Spleen (tissue), 7 donors: Measurements from ENCODE around the gene TOMT.

Source experiments
- CTCF ChIP-seq, 11 experiments: fragments of 200-600 bp in 7 of 11; fragments of 450-650 bp in 4 of 11; sonication (generic) in 4 of 11; IDR thresholded peaks in 8 of 11; conservative IDR thresholded peaks in 3 of 11; 1 replicate in 7 of 11; 2 replicates in 4 of 11; pipeline versions ENCODE4 v1.4.0 to v1.8.0; 2016 to 2021; ENCODE audit warnings: antibody characterized with exemption in 11 of 11, inconsistent platforms in 4 of 11, mild to moderate bottlenecking in 1 of 11
- POLR2A ChIP-seq, 3 donors: fragments of 450-650 bp; IDR thresholded peaks; one replicate each; pipeline ENCODE4 v1.5.1; 2017; ENCODE audit warnings: antibody characterized with exemption in 3 of 3, mild to moderate bottlenecking in 1 of 3
- POLR2AphosphoS5 ChIP-seq, 3 donors: sonication (generic); formaldehyde crosslinking; IDR thresholded peaks; one replicate each; pipeline ENCODE4 v1.5.1; 2017; ENCODE audit warnings: antibody characterized with exemption in 3 of 3
- donor health status: DM: no; HTN: no; CAD: no; lungs with moderate emphysema.
- donor health status: DM: no; HTN: no; CAD: no.
- donor health status: DM: no; HTN: no; CAD: no.

GRCh38 chr11:72067266-72067665, 38.5 kb upstream of the TOMT start:
- TF ChIP-seq POLR2AphosphoS5 (IDR thresholded peaks at IDR 0.05): no peak
- TF ChIP-seq CTCF (IDR thresholded peaks at IDR 0.05 in 8 of 11, conservative IDR thresholded peaks at IDR 0.05 in 3 of 11): no peak
- no peak for TF ChIP-seq POLR2A (IDR thresholded peaks at IDR 0.05)
